ENCODE data around the gene INPP1. TPM values are rescaled to one million over a fixed set of nuclear protein-coding genes. Genes with fewer than 3 reads are reported as not detected.

Gene INPP1
- total RNA-seq, 2 donors from 2014 or later = 13.0 to 34.4 TPM

- Histone ChIP-seq H3K9me3 (no peaks in the 10 kb centered on the region), H3K27me3 (replicated peaks; ENCODE audit: insufficient read depth) (no peaks in the 10 kb centered on the region), H3K4me3 (no peak overlapping the region), H3K36me3 (no peaks in the 10 kb centered on the region), H3K27ac (no peak overlapping the region), H3K4me1 (replicated peaks) (no peaks in the 10 kb centered on the region)
- TF ChIP-seq POLR2A (IDR thresholded peaks at IDR 0.05) = no peak
- TF ChIP-seq CTCF (IDR thresholded peaks at IDR 0.05) = no peak
- TF ChIP-seq POLR2AphosphoS5 (IDR thresholded peaks at IDR 0.05) = no peak
- intact Hi-C loops (cut with DNase I) = no loop called here
- 74% methylated on average over 1 of the region's 1 CpG for WGBS
- DNase-seq (ENCODE audit: low spot score) = no peak
These were observed 4.9 kb upstream of the INPP1 start for GRCh38 chr2:190338453-190338852.

- 75% methylated on average over 1 of the region's 1 CpG for WGBS
- intact Hi-C loops (cut with DNase I) = no loop called here
- no peak overlapping the region for H3K4me3 ChIP-seq
- H3K27ac ChIP-seq = no peak overlapping the region
- H3K36me3 ChIP-seq = no peaks in the 10 kb centered on the region
- no peaks in the 10 kb centered on the region for H3K9me3 ChIP-seq
- no peaks in the 10 kb centered on the region for H3K4me1 ChIP-seq (replicated peaks)
- H3K27me3 ChIP-seq (replicated peaks; ENCODE audit: insufficient read depth) = no peaks in the 10 kb centered on the region
- DNase-seq (ENCODE audit: low spot score) = no peak
- TF ChIP-seq POLR2AphosphoS5 (IDR thresholded peaks at IDR 0.05) (no peak), POLR2A (IDR thresholded peaks at IDR 0.05) (no peak), CTCF (IDR thresholded peaks at IDR 0.05) (no peak)
These were observed 4.0 kb upstream of the INPP1 start for GRCh38 chr2:190339394-190339793.

GRCh38 chr2:190340369-190340768 lies 3.0 kb upstream of the INPP1 start:
- 55% methylated on average over 2 of the region's 2 CpGs for WGBS
- TF ChIP-seq POLR2AphosphoS5 (IDR thresholded peaks at IDR 0.05) (no peak), CTCF (IDR thresholded peaks at IDR 0.05) (no peak), POLR2A (IDR thresholded peaks at IDR 0.05) (no peak)
- H3K4me3 ChIP-seq = no peak overlapping the region

GRCh38 chr2:190342611-190343010 lies 778 bp upstream of the INPP1 start:
- H3K9me3 ChIP-seq = no peaks in the 10 kb centered on the region
- no peaks in the 10 kb centered on the region for H3K27me3 ChIP-seq (replicated peaks; ENCODE audit: insufficient read depth)
- H3K36me3 ChIP-seq = no peaks in the 10 kb centered on the region
- no peaks in the 10 kb centered on the region for H3K4me1 ChIP-seq (replicated peaks)
- TF ChIP-seq POLR2AphosphoS5 (IDR thresholded peaks at IDR 0.05) (no peak), CTCF (IDR thresholded peaks at IDR 0.05) (no peak), POLR2A (IDR thresholded peaks at IDR 0.05) (no peak)
- no peak overlapping the region for H3K27ac ChIP-seq
- intact Hi-C loops (cut with DNase I) = loop anchor here (5.0 kb wide), 1 partner anchor 170 kb away; no protein-coding TSS in a partner anchor
- no peak for DNase-seq (ENCODE audit: low spot score)
- 53% methylated on average over 4 of the region's 4 CpGs for WGBS
- no peak overlapping the region for H3K4me3 ChIP-seq

More at GRCh38 chr2:190340369-190340768, 3.0 kb upstream of the INPP1 start:
- H3K27me3 ChIP-seq (replicated peaks; ENCODE audit: insufficient read depth) = no peaks in the 10 kb centered on the region
- H3K9me3 ChIP-seq = no peaks in the 10 kb centered on the region
- intact Hi-C loops (cut with DNase I) = loop anchor here (5.0 kb wide), 1 partner anchor 172 kb away; no protein-coding TSS in a partner anchor
- H3K27ac ChIP-seq = no peak overlapping the region
- H3K4me1 ChIP-seq (replicated peaks) = no peaks in the 10 kb centered on the region
- no peak for DNase-seq (ENCODE audit: low spot score)
- H3K36me3 ChIP-seq = no peaks in the 10 kb centered on the region

GRCh38 chr2:190343089-190343535 lies 277 bp upstream of the INPP1 start:
- H3K27me3 ChIP-seq (replicated peaks; ENCODE audit: insufficient read depth) = no peaks in the 10 kb centered on the region
- H3K4me3 ChIP-seq = peak overlapping the region; percentile 66 to 72
- H3K27ac ChIP-seq = peak overlapping the region; percentile 87 to 89
- no peak for DNase-seq (ENCODE audit: low spot score)
- H3K36me3 ChIP-seq = no peaks in the 10 kb centered on the region
- TF ChIP-seq CTCF (IDR thresholded peaks at IDR 0.05) (no peak), POLR2AphosphoS5 (IDR thresholded peaks at IDR 0.05) (peak; percentile 10), POLR2A (IDR thresholded peaks at IDR 0.05) (no peak)
- H3K4me1 ChIP-seq (replicated peaks) = no peaks in the 10 kb centered on the region
- no peaks in the 10 kb centered on the region for H3K9me3 ChIP-seq
- intact Hi-C loops (cut with DNase I) = loop anchor here (5.0 kb wide), 1 partner anchor 169 kb away; no protein-coding TSS in a partner anchor
- 37% methylated on average over 10 of the region's 10 CpGs for WGBS
